Measurements from ENCODE around the gene RABL6. TPM values are rescaled to one million over a fixed set of nuclear protein-coding genes. Genes with fewer than 3 reads are reported as not detected.
"Not testable (repeated sequence)": the region's sequence is repeated elsewhere in the genome, so short reads cannot be mapped to it uniquely, and the experiment has no call there.

The RABL6 gene
- total and polyA plus RNA-seq, 4 donors: 34.8 to 93.5 (median 67.7) TPM

DNA sequence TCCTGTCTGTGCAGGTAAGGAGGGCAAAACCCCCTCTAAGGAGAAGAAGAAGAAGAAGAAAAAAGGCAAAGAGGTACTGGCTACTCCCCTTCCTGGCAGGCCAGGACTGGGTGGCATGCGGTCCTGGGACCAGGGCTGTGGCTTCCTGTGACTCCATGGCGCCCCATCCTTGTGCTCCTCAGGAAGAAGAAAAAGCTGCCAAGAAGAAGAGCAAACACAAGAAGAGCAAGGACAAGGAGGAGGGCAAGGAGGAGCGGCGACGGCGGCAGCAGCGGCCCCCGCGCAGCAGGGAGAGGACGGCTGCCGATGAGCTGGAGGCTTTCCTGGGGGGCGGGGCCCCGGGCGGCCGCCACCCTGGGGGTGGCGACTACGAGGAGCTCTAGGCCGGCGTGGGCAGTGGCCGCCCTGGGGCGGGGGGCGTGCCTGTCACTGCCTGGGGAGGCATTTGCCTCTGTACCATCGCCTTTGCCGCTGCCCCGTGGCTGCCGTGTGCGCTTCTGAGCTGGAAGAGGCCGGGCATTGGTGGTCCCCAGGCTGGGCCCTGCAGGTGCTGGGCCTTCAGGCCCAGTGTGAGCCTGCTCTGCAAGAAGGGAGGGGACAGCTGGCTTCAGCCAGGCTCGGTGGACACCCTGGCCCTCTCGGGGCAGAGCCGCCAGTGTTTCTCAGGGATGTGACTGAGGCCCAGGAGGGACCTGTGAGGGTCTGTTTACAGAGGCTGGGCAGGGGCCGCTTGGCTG, 32.6 kb downstream of the RABL6 start:
- Histone ChIP-seq H3K27me3 (ENCODE audit: control insufficient read depth, insufficient read depth, low read length) (peaks cover 15% of the 10 kb centered on the region), H3K36me3 (ENCODE audit: control insufficient read depth, insufficient read depth, low read length) (peaks cover 71% of the 10 kb centered on the region), H3K4me3 (ENCODE audit: low read depth, low read length) (no peak overlapping the region), H3K27ac (ENCODE audit: low read depth, low read length) (no peak overlapping the region), H3K4me1 (ENCODE audit: control insufficient read depth, insufficient read depth, low read length) (peaks cover 49% of the 10 kb centered on the region), H3K9me3 (ENCODE audit: control insufficient read depth, insufficient read depth, low read length) (no peaks in the 10 kb centered on the region)
- no peak for DNase-seq (ENCODE audit: low read depth in 4 of 6, low spot score in 6 of 6)
- 59% methylated on average over 30 of the region's 32 CpGs for WGBS (ENCODE audit: insufficient coverage)

DNA sequence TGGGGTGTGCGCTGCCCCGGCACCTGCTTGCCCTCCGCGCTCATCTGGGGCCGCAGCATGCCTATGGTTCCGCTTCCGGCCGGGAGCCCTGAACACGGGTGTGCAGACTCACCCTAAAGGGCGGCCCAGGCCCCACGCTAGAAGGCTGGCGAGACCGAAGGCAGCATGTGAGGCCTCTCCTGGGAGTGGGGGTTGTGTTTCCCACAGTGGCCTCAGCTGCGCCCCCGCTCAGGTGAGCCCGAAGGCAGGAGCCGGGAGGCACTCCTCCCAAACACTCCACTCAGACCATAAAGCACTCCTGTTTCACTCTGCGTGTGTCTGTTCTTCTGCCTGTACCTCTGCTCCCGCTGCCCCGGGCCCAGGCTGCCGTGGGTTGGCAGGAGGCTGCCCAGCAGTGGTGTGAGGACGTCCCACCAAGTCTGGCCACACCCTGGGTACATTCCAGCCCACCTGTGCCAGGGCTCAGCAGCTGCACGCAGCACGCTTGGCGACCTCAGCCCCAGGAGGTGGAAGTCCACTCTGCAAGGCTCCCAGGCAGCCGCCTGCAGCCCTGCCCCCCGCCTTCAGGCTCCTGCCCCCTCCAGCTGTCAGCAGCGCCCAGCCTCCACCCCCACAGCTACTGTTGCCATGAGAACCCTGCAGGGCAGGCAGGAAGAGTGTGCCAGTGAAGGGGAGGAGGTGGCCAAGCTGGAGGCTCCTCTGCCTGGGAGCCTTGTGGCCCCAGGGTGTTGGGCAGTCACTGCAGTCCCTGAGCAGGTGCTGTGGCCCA, 33.3 kb downstream of the RABL6 start:
- Histone ChIP-seq H3K4me1 (ENCODE audit: control insufficient read depth, insufficient read depth, low read length) (peaks cover 49% of the 10 kb centered on the region), H3K9me3 (ENCODE audit: control insufficient read depth, insufficient read depth, low read length) (no peaks in the 10 kb centered on the region), H3K36me3 (ENCODE audit: control insufficient read depth, insufficient read depth, low read length) (peaks cover 69% of the 10 kb centered on the region), H3K27ac (ENCODE audit: low read depth, low read length) (peak overlapping the region; percentile 52), H3K27me3 (ENCODE audit: control insufficient read depth, insufficient read depth, low read length) (peaks cover 21% of the 10 kb centered on the region), H3K4me3 (ENCODE audit: low read depth, low read length) (no peak overlapping the region)
- peak in 2 of 6 donors; percentile 68 to 71 for DNase-seq (ENCODE audit: low read depth in 4 of 6, low spot score in 6 of 6)
- WGBS (ENCODE audit: insufficient coverage): 53% methylated on average over 26 of the region's 28 CpGs

DNA sequence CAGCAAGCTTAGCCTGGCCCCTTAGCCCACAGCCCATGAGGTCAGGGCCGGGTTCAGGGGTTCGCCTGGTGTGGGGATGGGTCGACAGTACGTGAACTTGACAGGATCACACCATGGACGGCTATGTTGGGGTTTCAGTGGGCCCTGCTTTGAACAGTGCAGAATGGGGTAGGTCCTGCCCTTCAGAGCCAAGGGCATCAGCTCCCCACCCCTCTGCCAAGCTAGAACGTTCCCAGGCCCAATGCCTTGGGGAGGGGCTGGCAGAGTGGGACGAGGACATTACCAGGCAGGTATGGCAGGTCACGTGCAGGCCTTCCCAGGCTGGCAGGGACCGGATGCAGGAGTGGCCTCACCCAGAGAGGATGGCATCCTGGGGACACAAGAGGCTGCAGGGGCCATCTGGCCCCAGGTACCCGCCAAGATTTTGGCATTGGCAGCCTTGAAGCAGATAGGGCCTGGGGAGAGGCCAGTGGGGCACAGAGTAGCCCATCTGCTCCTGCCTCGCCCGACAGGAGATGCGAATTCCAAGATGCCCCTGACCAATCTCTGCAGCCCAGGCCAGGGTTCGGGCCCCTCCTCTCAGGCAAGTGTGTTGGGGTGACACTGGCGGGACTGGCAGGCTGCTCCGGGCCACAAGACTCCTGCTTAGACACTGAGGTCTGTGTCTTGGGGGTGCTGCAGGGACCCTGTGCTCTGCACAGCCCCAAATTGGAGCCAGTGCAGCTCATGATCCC, 34.1 kb downstream of the RABL6 start:
- not testable (repeated sequence) for H3K9me3 ChIP-seq (ENCODE audit: control insufficient read depth, insufficient read depth, low read length); DNase-seq (ENCODE audit: low read depth in 4 of 6, low spot score in 6 of 6)
- Histone ChIP-seq H3K27ac (ENCODE audit: low read depth, low read length) (peak overlapping the region; percentile 52), H3K36me3 (ENCODE audit: control insufficient read depth, insufficient read depth, low read length) (peaks cover 67% of the 10 kb centered on the region), H3K27me3 (ENCODE audit: control insufficient read depth, insufficient read depth, low read length) (peaks cover 25% of the 10 kb centered on the region), H3K4me3 (ENCODE audit: low read depth, low read length) (peak overlapping the region; percentile 57), H3K4me1 (ENCODE audit: control insufficient read depth, insufficient read depth, low read length) (peaks cover 49% of the 10 kb centered on the region)
- WGBS (ENCODE audit: insufficient coverage): 38% methylated on average over 15 of the region's 16 CpGs

DNA sequence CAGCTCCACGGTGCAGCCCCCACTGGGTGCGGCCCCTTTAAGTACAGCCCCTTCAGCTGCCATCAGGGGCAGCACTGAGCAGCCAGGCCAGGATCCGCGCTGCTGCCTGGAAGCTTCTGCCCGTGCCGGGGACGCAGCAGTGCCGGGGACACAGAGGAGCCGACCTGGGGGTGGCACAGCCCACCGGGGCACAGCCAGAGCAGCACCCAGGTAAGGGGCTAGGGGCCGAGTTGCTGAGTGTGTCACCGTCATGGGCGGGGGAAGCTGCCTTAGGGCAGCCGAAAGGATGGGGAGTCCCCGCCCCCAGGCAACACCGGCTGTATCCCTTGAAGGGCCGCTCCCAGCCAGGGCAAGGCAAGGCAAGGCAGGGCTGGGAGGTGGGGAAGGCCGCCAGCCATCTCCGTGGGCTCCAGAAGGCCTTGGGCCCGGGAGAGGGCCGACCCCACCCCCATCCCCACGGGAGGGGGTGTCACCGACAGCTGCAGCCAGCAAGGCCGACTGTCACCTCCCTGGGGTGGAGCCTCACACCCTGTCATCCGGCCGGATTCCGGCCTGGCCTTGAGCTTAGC, 34.7 kb downstream of the RABL6 start, which contains the start of gene AJM1:
Gene AJM1, plus strand, starts transcription at position 99 of the 569 bp plus-strand sequence. CDS start 1,937 bp downstream, outside the sequence.
- Histone ChIP-seq H3K27ac (ENCODE audit: low read depth, low read length) (peak within 1 kb of the TSS; percentile 52), H3K4me1 (ENCODE audit: control insufficient read depth, insufficient read depth, low read length) (peaks cover 52% of the 10 kb centered on the region), H3K36me3 (ENCODE audit: control insufficient read depth, insufficient read depth, low read length) (peaks cover 65% of the 10 kb centered on the region), H3K4me3 (ENCODE audit: low read depth, low read length) (peak within 1 kb of the TSS; percentile 57), H3K27me3 (ENCODE audit: control insufficient read depth, insufficient read depth, low read length) (peaks cover 28% of the 10 kb centered on the region)
- DNase-seq (ENCODE audit: low read depth in 4 of 6, low spot score in 6 of 6): peak in 5 of 6 donors; percentile 69 to 95 (median 75)
- 0% methylated on average over 17 of the region's 27 CpGs for WGBS (ENCODE audit: insufficient coverage)
- not testable (repeated sequence) for H3K9me3 ChIP-seq (ENCODE audit: control insufficient read depth, insufficient read depth, low read length)

DNA sequence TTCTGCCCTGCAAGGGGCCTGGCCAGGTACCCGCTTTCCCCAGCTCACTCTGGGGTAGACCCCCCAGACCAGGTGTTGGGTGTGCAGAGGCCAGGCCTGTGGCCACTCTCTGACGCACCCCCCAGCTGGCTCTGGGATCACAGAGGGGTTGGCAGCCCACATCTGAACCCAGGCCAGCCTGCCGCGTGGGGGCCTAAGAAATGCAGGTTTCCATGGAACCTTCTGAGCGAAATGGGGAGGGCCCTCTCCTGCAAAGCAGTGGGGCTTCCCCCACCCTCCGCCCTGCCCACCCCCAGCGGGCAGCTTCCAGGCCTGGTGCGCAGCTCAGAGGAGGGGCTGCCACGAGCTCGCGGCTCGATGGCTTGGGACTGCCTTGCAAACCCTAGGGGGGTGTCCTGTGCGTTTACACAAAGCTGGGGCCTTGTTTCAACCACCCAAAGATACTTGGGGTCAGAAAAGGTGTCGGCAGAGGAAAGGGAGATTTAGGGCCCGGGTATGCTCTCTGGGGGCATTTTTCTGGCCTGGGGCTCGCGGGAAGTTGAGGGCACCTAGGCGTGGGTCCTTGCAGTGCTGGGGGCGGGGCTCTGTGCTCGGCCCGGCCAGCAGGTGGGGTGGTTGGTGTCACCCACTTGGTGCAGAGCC, 35.5 kb downstream of the RABL6 start:
- not testable (repeated sequence) for H3K27ac ChIP-seq (ENCODE audit: low read depth, low read length); H3K9me3 ChIP-seq (ENCODE audit: control insufficient read depth, insufficient read depth, low read length); DNase-seq (ENCODE audit: low read depth in 4 of 6, low spot score in 6 of 6)
- 17% methylated on average over 19 of the region's 21 CpGs for WGBS (ENCODE audit: insufficient coverage)
- H3K4me1 ChIP-seq (ENCODE audit: control insufficient read depth, insufficient read depth, low read length): peaks cover 60% of the 10 kb centered on the region
- peaks cover 31% of the 10 kb centered on the region for H3K27me3 ChIP-seq (ENCODE audit: control insufficient read depth, insufficient read depth, low read length)
- H3K36me3 ChIP-seq (ENCODE audit: control insufficient read depth, insufficient read depth, low read length): peaks cover 65% of the 10 kb centered on the region
- peak overlapping the region; percentile 5 for H3K4me3 ChIP-seq (ENCODE audit: low read depth, low read length)

DNA sequence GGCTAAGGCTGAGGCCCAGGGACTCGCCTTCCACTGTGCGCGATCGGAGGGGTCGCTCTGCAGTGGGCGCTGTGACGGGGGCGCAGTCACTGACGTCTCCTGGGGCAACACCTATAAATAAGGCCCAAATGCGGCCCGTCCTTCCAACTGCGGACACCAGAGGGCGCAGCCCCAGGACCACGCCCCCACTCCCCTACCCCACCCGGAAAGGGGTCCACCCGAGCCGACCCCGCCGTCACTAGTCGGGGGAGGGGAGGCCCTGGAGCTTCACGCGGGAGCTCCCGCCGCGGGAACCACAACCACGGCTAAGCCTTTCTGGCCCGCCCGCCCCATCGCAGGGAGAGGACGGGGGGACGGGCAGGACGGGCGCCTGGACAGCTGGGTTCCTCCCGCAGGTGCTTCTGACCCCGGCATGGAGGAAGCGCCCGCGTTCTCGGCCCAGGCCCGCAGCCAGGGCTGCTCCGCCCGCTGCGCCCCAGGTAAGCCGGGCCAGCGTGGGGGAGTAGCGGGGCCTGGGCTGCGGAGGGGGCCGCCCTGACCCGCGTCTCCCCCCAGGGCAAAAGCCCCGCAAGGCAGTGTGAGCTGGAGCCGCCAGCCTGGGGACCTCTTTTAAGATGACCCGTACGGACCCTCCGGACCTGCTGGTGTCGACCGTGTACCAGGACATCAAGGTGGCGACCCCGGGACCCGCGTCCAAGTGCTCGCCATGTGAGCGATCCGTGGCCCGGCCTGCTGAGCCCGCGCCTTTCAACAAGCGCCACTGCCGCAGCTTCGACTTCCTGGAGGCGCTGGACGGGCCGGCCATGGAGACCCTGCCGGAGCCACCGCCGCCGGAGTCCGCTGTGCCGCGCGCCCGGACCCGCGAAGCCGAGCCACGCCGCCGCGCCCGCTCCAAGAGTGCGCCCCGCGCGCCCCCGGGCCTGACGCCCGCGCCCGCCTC, 36.3 kb downstream of the RABL6 start:
- H3K36me3 ChIP-seq (ENCODE audit: control insufficient read depth, insufficient read depth, low read length): peaks cover 57% of the 10 kb centered on the region
- WGBS (ENCODE audit: insufficient coverage): 9% methylated on average over 99 of the region's 99 CpGs
- not testable (repeated sequence) for H3K9me3 ChIP-seq (ENCODE audit: control insufficient read depth, insufficient read depth, low read length); H3K4me3 ChIP-seq (ENCODE audit: low read depth, low read length); H3K27ac ChIP-seq (ENCODE audit: low read depth, low read length)
- peaks cover 31% of the 10 kb centered on the region for H3K27me3 ChIP-seq (ENCODE audit: control insufficient read depth, insufficient read depth, low read length)
- DNase-seq (ENCODE audit: low read depth in 4 of 6, low spot score in 6 of 6): peak in 2 of 6 donors; percentile 59 to 61
- peaks cover 64% of the 10 kb centered on the region for H3K4me1 ChIP-seq (ENCODE audit: control insufficient read depth, insufficient read depth, low read length)

DNA sequence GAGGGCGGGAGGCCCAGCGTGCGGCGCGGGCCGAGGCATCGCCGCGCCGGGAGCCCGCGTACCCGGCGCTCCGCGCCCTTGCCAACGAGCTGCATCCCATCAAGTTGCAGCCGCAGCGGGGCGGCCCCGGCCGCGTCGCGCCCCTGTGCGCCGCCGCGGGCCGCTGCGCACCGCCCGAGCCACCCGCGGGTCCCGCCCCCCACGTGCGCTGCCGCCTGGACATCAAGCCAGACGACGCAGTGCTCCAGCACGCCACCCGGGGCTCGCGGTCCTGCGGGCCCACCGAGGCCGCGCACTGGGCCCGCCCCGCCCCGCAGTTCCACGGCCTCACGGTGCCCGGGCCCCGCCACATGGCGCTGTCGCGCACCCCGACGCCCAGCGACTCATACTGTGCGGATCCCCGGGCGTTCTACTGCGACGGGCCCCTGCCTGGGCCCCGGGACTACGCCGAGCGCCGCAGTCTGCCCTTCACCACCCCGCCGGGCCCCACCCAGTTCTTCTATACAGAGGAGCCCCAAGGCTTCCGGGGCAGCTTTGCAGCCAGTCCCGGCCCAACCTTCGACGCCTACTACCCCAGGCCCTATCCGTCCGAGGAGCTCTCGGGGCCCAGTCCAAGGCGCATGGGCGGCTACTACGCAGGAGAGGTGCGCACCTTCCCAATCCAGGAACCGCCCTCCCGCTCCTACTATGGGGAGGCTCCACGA, 37.2 kb downstream of the RABL6 start:
- no peak overlapping the region for H3K4me3 ChIP-seq (ENCODE audit: low read depth, low read length)
- no peak overlapping the region for H3K27ac ChIP-seq (ENCODE audit: low read depth, low read length)
- H3K27me3 ChIP-seq (ENCODE audit: control insufficient read depth, insufficient read depth, low read length): peaks cover 31% of the 10 kb centered on the region
- peaks cover 51% of the 10 kb centered on the region for H3K36me3 ChIP-seq (ENCODE audit: control insufficient read depth, insufficient read depth, low read length)
- WGBS (ENCODE audit: insufficient coverage): 24% methylated on average over 88 of the region's 88 CpGs
- H3K9me3 ChIP-seq (ENCODE audit: control insufficient read depth, insufficient read depth, low read length): no peaks in the 10 kb centered on the region
- DNase-seq (ENCODE audit: low read depth in 4 of 6, low spot score in 6 of 6): no peak
- H3K4me1 ChIP-seq (ENCODE audit: control insufficient read depth, insufficient read depth, low read length): peaks cover 64% of the 10 kb centered on the region
